HL-60 (cell line): Measurements from ENCODE around the gene SLC16A7.

Experiments
- DNase-seq, 2 experiments: peaks; one replicate each; pipeline ENCODE4 v3.0.0-alpha.2; 2010 to 2020; ENCODE audit warnings: low read depth in 1 of 2, low spot score in 1 of 2
- H3K27ac ChIP-seq: fragments of 250-450 bp; sonication (Bioruptor Pico); replicated peaks from 2 replicates; pipeline ENCODE4 v1.5.1; 2020; ENCODE audit warnings: mild to moderate bottlenecking, moderate library complexity
- H3K27me3 ChIP-seq: fragments of 250-450 bp; sonication (Bioruptor Pico); 2 replicates; pipeline ENCODE4 v1.5.1; 2021; ENCODE audit warnings: mild to moderate bottlenecking, moderate library complexity; ENCODE audit not compliant: insufficient read depth, poor library complexity, severe bottlenecking
- H3K4me3 ChIP-seq: replicated peaks from 2 replicates; pipeline ENCODE4 v1.5.1; 2011; ENCODE audit warnings: mild to moderate bottlenecking, control low read depth, low read length; ENCODE audit not compliant: insufficient read depth
- CTCF ChIP-seq: IDR thresholded peaks from one replicate; pipeline ENCODE4 v1.5.1; 2011; ENCODE audit warnings: low read length, control low read depth, inconsistent platforms; ENCODE audit not compliant: insufficient read depth
- GABPA ChIP-seq: IDR thresholded peaks from 2 replicates; pipeline ENCODE4 v1.6.1; 2012; ENCODE audit warnings: low read depth
- POLR2AphosphoS5 ChIP-seq: IDR thresholded peaks from 2 replicates; pipeline ENCODE4 v1.6.1; 2012; ENCODE audit warnings: low read depth
- REST ChIP-seq: IDR thresholded peaks from 2 replicates; pipeline ENCODE4 v1.6.1; 2012; ENCODE audit warnings: low read depth; ENCODE audit not compliant: insufficient replicate concordance
- SPI1 ChIP-seq: IDR thresholded peaks from 2 replicates; pipeline ENCODE4 v1.6.1; 2012; ENCODE audit warnings: low read depth, mild to moderate bottlenecking, borderline replicate concordance

SLC16A7 gene

GRCh38 chr12:59652130-59652529, 56.3 kb downstream of the SLC16A7 start:
- TF ChIP-seq SPI1 (no peak), REST (no peak), CTCF (no peak), GABPA (no peak), POLR2AphosphoS5 (no peak)
- no peaks in the 10 kb centered on the region for H3K27me3 ChIP-seq
- no peak for DNase-seq
- H3K4me3 ChIP-seq: no peak overlapping the region
- H3K27ac ChIP-seq: no peak overlapping the region

- no peaks in the 10 kb centered on the region for H3K27me3 ChIP-seq
- no peak for DNase-seq
- TF ChIP-seq SPI1 (no peak), POLR2AphosphoS5 (no peak), GABPA (no peak), REST (no peak), CTCF (no peak)
- no peak overlapping the region for H3K4me3 ChIP-seq
- H3K27ac ChIP-seq: no peak overlapping the region
Observed at GRCh38 chr12:59654061-59654460, 58.2 kb downstream of the SLC16A7 start.

- TF ChIP-seq CTCF: no peak
- TF ChIP-seq SPI1: no peak
- TF ChIP-seq POLR2AphosphoS5: no peak
- TF ChIP-seq REST: no peak
- TF ChIP-seq GABPA: no peak
Observed at GRCh38 chr12:59657266-59657665, 61.4 kb downstream of the SLC16A7 start.

More at GRCh38 chr12:59657266-59657665, 61.4 kb downstream of the SLC16A7 start:
- Histone ChIP-seq H3K27me3 (no peaks in the 10 kb centered on the region), H3K27ac (no peak overlapping the region), H3K4me3 (no peak overlapping the region)
- DNase-seq: no peak
